Osteoblast (primary cell): ENCODE measurements around the gene TPO. TPM values are rescaled to one million over a fixed set of nuclear protein-coding genes. Genes with fewer than 3 reads are reported as not detected.

Experiments
- DNase-seq: peaks from one replicate; pipeline ENCODE4 v3.0.0; 2011; ENCODE audit warnings: low spot score, mixed read lengths; ENCODE audit not compliant: insufficient read length; ENCODE audit errors: missing footprints
- H2AFZ ChIP-seq: 2 replicates; pipeline ENCODE4 v1.6.0; 2011; ENCODE audit warnings: mild to moderate bottlenecking, low read length
- H3K27ac ChIP-seq: 2 replicates; pipeline ENCODE4 v1.5.1; 2011; ENCODE audit warnings: mild to moderate bottlenecking, low read depth, low read length, moderate library complexity
- H3K27me3 ChIP-seq: 2 replicates; pipeline ENCODE4 v1.6.0; 2012; ENCODE audit warnings: mild to moderate bottlenecking, control low read depth, inconsistent platforms, low read length, moderate library complexity; ENCODE audit not compliant: insufficient read depth
- H3K36me3 ChIP-seq: 2 replicates; pipeline ENCODE4 v1.5.1; 2011; ENCODE audit warnings: mild to moderate bottlenecking, low read length, control low read depth, moderate library complexity; ENCODE audit not compliant: insufficient read depth
- H3K4me1 ChIP-seq: 2 replicates; pipeline ENCODE4 v1.5.1; 2011; ENCODE audit warnings: mild to moderate bottlenecking, low read length, control low read depth, moderate library complexity; ENCODE audit not compliant: insufficient read depth
- H3K4me2 ChIP-seq: 2 replicates; pipeline ENCODE4 v1.6.0; 2011; ENCODE audit warnings: mild to moderate bottlenecking, low read length; ENCODE audit not compliant: insufficient read depth
- H3K4me3 ChIP-seq: fragments of 200-600 bp; sonication (generic); 3 replicates; pipeline ENCODE4 v1.5.1; 2012; ENCODE audit warnings: mild to moderate bottlenecking, low read length, inconsistent platforms; ENCODE audit not compliant: insufficient read depth
- H3K79me2 ChIP-seq: 2 replicates; pipeline ENCODE4 v1.6.0; 2012; ENCODE audit warnings: mild to moderate bottlenecking, low read length, control low read depth, inconsistent platforms; ENCODE audit not compliant: insufficient read depth
- H3K9me3 ChIP-seq: 2 replicates; pipeline ENCODE4 v1.5.1; 2011; ENCODE audit warnings: low read depth, low read length, control low read depth
- H4K20me1 ChIP-seq: 2 replicates; pipeline ENCODE4 v1.6.0; 2012; ENCODE audit warnings: mild to moderate bottlenecking, low read length, control low read depth; ENCODE audit not compliant: insufficient read depth
- total RNA-seq: library from RNA; depleted of rRNA; stranded (reverse); fragments of >200 nt; gene quantifications from 2 replicates; pipeline ENCODE4 v1.2.3, GENCODE V29; 2012
- TF ChIP-seq, protein P1 (sequence below): IDR thresholded peaks from 2 replicates; pipeline ENCODE4 v1.5.1; 2011; ENCODE audit warnings: mild to moderate bottlenecking, low read depth, low read length, moderate library complexity; ENCODE audit errors: extremely low read depth

Gene TPO
- total RNA-seq, 1 donor: not detected

DNA sequence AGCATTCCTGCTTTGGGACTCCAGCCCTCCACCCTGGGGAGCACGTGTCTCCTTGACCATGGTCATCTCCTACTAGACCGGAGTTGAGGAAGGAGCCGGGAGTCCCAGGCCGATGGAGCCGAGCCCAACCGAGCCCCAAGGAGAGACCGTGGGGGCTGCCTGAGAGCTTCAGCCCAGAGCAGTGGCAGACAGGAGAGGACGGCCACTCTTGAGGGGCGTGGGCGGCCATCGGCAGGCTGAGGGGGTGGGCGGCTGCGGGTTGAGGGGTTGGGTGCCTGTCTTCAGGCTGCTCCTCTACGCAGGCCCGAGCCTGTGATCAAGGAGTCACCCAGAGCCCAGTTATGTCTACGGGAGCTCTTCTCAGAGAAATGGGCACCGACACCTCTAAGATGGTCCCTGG is 172.4 kb downstream of the TPO start:
- no peak overlapping the region for H3K4me3 ChIP-seq
- H3K27me3 ChIP-seq: no peaks in the 10 kb centered on the region
- peaks cover 9% of the 10 kb centered on the region for H3K4me1 ChIP-seq
- peak; percentile 59 for DNase-seq
- TF ChIP-seq, protein P1, sequence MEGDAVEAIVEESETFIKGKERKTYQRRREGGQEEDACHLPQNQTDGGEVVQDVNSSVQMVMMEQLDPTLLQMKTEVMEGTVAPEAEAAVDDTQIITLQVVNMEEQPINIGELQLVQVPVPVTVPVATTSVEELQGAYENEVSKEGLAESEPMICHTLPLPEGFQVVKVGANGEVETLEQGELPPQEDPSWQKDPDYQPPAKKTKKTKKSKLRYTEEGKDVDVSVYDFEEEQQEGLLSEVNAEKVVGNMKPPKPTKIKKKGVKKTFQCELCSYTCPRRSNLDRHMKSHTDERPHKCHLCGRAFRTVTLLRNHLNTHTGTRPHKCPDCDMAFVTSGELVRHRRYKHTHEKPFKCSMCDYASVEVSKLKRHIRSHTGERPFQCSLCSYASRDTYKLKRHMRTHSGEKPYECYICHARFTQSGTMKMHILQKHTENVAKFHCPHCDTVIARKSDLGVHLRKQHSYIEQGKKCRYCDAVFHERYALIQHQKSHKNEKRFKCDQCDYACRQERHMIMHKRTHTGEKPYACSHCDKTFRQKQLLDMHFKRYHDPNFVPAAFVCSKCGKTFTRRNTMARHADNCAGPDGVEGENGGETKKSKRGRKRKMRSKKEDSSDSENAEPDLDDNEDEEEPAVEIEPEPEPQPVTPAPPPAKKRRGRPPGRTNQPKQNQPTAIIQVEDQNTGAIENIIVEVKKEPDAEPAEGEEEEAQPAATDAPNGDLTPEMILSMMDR: no peak
- no peaks in the 10 kb centered on the region for H3K36me3 ChIP-seq
- H3K9me3 ChIP-seq: no peaks in the 10 kb centered on the region
- no peaks in the 10 kb centered on the region for H4K20me1 ChIP-seq
- no peak overlapping the region for H3K4me2 ChIP-seq
- H2AFZ ChIP-seq: no peak overlapping the region
- H3K27ac ChIP-seq: no peak overlapping the region
- no peaks in the 10 kb centered on the region for H3K79me2 ChIP-seq

DNA sequence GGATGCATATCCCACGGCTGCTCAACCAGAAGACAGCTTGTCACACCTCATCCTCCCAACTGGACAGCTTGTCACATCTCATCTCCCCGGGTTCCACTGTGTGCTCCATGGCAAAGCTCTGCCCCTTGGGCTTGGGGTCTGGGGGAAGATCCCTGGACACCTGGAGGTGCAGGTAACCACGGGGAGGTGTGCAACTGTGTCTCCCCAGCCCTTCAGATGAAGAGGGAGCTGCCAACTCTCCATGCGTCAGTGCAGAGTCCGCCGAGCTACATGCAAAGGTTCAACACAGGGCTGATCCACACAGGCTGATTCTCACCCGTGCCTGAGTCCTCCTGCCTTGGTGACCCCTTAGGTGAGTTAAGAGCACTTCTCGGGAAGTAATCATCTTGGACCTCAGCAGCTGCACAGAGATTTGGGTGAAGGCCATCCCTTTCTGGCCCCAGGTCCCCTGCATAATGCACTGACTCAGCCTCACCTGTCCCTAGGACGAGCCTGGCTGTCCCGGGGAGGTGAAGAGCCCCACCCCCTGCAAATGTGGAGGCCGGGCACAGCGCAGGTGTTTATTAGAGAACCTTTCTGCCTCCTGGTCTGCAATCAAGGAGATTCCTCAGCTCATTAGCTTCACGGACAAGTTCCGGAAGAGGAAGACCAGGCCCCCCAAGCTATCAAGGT is 173.1 kb downstream of the TPO start:
- Histone ChIP-seq H3K79me2 (no peaks in the 10 kb centered on the region), H3K4me2 (no peak overlapping the region), H4K20me1 (no peaks in the 10 kb centered on the region), H3K27ac (no peak overlapping the region), H2AFZ (no peak overlapping the region), H3K27me3 (no peaks in the 10 kb centered on the region), H3K9me3 (no peaks in the 10 kb centered on the region), H3K36me3 (no peaks in the 10 kb centered on the region), H3K4me1 (peaks cover 10% of the 10 kb centered on the region), H3K4me3 (no peak overlapping the region)
- TF ChIP-seq, protein P1: no peak
- peak; percentile 38 for DNase-seq

DNA sequence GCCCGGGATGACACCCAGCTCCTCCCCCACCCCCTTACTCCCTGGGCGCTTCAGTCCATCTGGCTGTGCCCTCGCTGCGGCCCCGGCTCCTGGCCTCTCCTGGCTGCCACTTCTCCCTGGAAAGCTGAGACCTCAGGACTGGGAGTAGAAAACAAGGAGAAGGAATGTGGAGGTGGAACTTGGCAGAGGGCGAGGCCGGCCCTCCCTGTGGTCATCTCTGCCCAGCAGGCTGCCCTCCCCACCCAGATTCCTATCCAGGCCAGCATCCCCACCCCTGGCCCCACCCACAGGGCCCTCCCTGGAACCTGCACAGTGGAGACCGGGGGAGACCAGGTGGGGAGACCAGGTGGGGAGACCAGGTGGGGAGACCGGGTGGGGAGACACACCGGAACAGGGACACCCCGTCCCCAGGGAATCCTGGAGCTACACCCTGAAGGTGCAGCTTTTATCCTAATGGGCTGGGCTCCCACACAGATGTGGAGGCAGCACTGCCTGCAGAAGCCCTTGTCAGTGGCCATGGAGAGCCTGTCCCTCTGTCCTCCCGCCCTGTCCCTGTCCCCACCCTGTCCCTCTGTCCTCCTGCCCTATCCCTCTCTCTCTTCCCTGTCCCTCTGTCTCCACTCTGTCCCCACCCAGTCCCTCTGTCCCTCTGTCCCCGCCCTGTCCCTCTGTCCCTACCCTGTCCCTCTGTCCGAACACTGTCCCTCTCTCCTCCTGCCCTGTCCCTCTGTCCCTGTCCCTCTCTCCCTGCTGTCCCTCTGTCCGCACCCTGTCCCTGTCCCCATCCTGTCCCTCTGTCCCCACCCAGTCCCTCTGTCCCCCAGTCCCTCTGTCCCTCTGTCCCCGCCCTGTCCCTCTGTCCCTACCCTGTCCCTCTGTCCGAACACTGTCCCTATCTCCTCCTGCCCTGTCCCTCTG is 173.9 kb downstream of the TPO start:
- Histone ChIP-seq H2AFZ (no peak overlapping the region), H4K20me1 (no peaks in the 10 kb centered on the region), H3K4me1 (peaks cover 17% of the 10 kb centered on the region), H3K4me3 (no peak overlapping the region), H3K27me3 (no peaks in the 10 kb centered on the region), H3K4me2 (no peak overlapping the region), H3K27ac (no peak overlapping the region), H3K36me3 (no peaks in the 10 kb centered on the region), H3K79me2 (no peaks in the 10 kb centered on the region), H3K9me3 (no peaks in the 10 kb centered on the region)
- TF ChIP-seq, protein P1: no peak
- peak; percentile 72 for DNase-seq
